SK-N-SH (cell line): Measurements from ENCODE around the gene GRIP2. TPM values are rescaled to one million over a fixed set of nuclear protein-coding genes. Genes with fewer than 3 reads are reported as not detected.

Source experiments
- CTCF ChIA-PET: fragments of 300-600, 350-600 bp; formaldehyde crosslinking; extraction: SDS; loops from one replicate; lab custom pipeline; 2021; lab: Yijun Ruan, JAX
- POLR2A ChIA-PET: fragments of 350-600 bp; sonication (Branson Sonifier 250); formaldehyde crosslinking; extraction: SDS; loops from one replicate; lab custom pipeline; 2020; ENCODE audit warnings: antibody characterized with exemption, inconsistent platforms; lab: Yijun Ruan, JAX
- DNase-seq: peaks from one replicate; pipeline ENCODE4 v3.0.0; 2012
- H2AFZ ChIP-seq: fragments of 200-600 bp; sonication (generic); 2 replicates; pipeline ENCODE4 v1.8.1; 2016; ENCODE audit warnings: antibody characterized with exemption, mild to moderate bottlenecking, low read depth
- H3F3A ChIP-seq: fragments of 200-600 bp; sonication (generic); replicated peaks from 2 replicates; pipeline ENCODE3; 2016; ENCODE audit warnings: antibody characterized with exemption, mild to moderate bottlenecking; ENCODE audit not compliant: insufficient read depth
- H3K27ac ChIP-seq, 2 experiments: fragments of 200-500 bp in 1 of 2; fragments of 200-600 bp in 1 of 2; sonication (Bioruptor generic) in 1 of 2; sonication (generic), shearing (Covaris generic) in 1 of 2; 2 replicates each; pipeline versions ENCODE4 v1.5.1 to v1.6.1; 2014 to 2016; ENCODE audit warnings: low read depth in 2 of 2, inconsistent platforms in 1 of 2, low read length in 1 of 2, mild to moderate bottlenecking in 1 of 2, mixed read lengths in 1 of 2
- H3K27me3 ChIP-seq: fragments of 200-600 bp; sonication (generic), shearing (Covaris generic); 2 replicates; pipeline ENCODE4 v1.6.1; 2016; ENCODE audit warnings: mixed run types; ENCODE audit not compliant: insufficient read depth
- H3K36me3 ChIP-seq, 2 experiments: fragments of 200-500 bp in 1 of 2; fragments of 200-600 bp in 1 of 2; sonication (Bioruptor generic) in 1 of 2; sonication (generic) in 1 of 2; replicated peaks in 1 of 2; 2 replicates each; pipeline versions ENCODE3 to v1.5.1; 2014 to 2016; ENCODE audit warnings: low read length in 1 of 2, mild to moderate bottlenecking in 1 of 2; ENCODE audit not compliant: insufficient read depth in 2 of 2, control insufficient read depth in 1 of 2
- H3K4me1 ChIP-seq, 2 experiments: fragments of 200-500 bp in 1 of 2; fragments of 200-600 bp in 1 of 2; sonication (Bioruptor generic) in 1 of 2; sonication (generic), shearing (Covaris generic) in 1 of 2; 2 replicates each; pipeline versions ENCODE4 v1.5.1 to v1.6.1; 2014 to 2016; ENCODE audit warnings: low read depth in 1 of 2, low read length in 1 of 2, mixed run types in 1 of 2; ENCODE audit not compliant: insufficient read depth in 2 of 2, control insufficient read depth in 1 of 2
- H3K4me2 ChIP-seq: fragments of 200-600 bp; sonication (generic), shearing (Covaris generic); 2 replicates; pipeline ENCODE4 v1.6.1; 2017; ENCODE audit warnings: mixed run types
- H3K4me3 ChIP-seq, 2 experiments: fragments of 200-500 bp in 1 of 2; fragments of 200-600 bp in 1 of 2; sonication (Bioruptor generic) in 1 of 2; sonication (generic), shearing (Covaris generic) in 1 of 2; 2 replicates each; pipeline versions ENCODE4 v1.5.1 to v1.8.1; 2014 to 2016; ENCODE audit warnings: low read depth in 2 of 2, inconsistent platforms in 1 of 2, low read length in 1 of 2, mild to moderate bottlenecking in 1 of 2, mixed read lengths in 1 of 2, moderate library complexity in 1 of 2
- H3K79me2 ChIP-seq: fragments of 200-600 bp; sonication (generic); 2 replicates; pipeline ENCODE4 v1.8.1; 2017; ENCODE audit warnings: mild to moderate bottlenecking; ENCODE audit not compliant: insufficient read depth
- H3K9ac ChIP-seq: fragments of 200-600 bp; sonication (generic); 2 replicates; pipeline ENCODE4 v1.6.1; 2017; ENCODE audit warnings: mixed run types
- H3K9me2 ChIP-seq: fragments of 200-600 bp; sonication (generic); 2 replicates; pipeline ENCODE4 v1.6.1; 2017; ENCODE audit warnings: mixed run types
- H3K9me3 ChIP-seq: fragments of 200-600 bp; sonication (generic); 2 replicates; pipeline ENCODE4 v1.6.1; 2017; ENCODE audit warnings: mixed run types, mild to moderate bottlenecking, moderate library complexity
- H4K20me1 ChIP-seq: fragments of 200-600 bp; sonication (generic); 2 replicates; pipeline ENCODE4 v1.6.1; 2017; ENCODE audit warnings: mild to moderate bottlenecking, mixed run types; ENCODE audit not compliant: insufficient read depth
- CHD2 ChIP-seq: fragments of 150-350 bp; IDR thresholded peaks from 2 replicates; pipeline ENCODE4 v1.6.1; 2018; ENCODE audit warnings: low read length; ENCODE audit not compliant: partially characterized antibody
- ELF1 ChIP-seq: IDR thresholded peaks from 2 replicates; pipeline ENCODE4 v1.4.0; 2012
- EP300 ChIP-seq, 2 experiments: IDR thresholded peaks; 2 replicates each; pipeline versions ENCODE4 v1.4.0 to v1.6.1; 2012; ENCODE audit warnings: borderline replicate concordance in 1 of 2, low read depth in 1 of 2, low read length in 1 of 2
- FOXJ3 ChIP-seq: sonication (generic); formaldehyde crosslinking; IDR thresholded peaks from 2 replicates; pipeline ENCODE4 v1.5.1; 2020; ENCODE audit warnings: mild to moderate bottlenecking, missing genetic modification reagents
- PBX3 ChIP-seq: IDR thresholded peaks from 2 replicates; pipeline ENCODE4; 2012
- RAD21 ChIP-seq: IDR thresholded peaks from 2 replicates; pipeline ENCODE4 v1.6.1; 2012; ENCODE audit warnings: mild to moderate bottlenecking, low read length
- REST ChIP-seq: IDR thresholded peaks from 2 replicates; pipeline ENCODE4 v1.6.1; 2012; ENCODE audit warnings: mild to moderate bottlenecking, low read depth, low read length, moderate library complexity
- TCF12 ChIP-seq: IDR thresholded peaks from 2 replicates; pipeline ENCODE4 v1.4.0; 2012
- TEAD4 ChIP-seq: IDR thresholded peaks from 2 replicates; pipeline ENCODE4 v1.4.0; 2012; ENCODE audit warnings: mild to moderate bottlenecking, borderline replicate concordance; ENCODE audit not compliant: insufficient read depth
- YY1 ChIP-seq: IDR thresholded peaks from 2 replicates; pipeline ENCODE4 v1.4.0; 2012; ENCODE audit warnings: low read depth, mild to moderate bottlenecking
- WGBS: methylation state at CpG from one replicate; pipeline ENCODE4 v1.1.6; 2017; ENCODE audit warnings: low lambda C conversion rate; 5-methylcytosine and 5-hydroxymethylcytosine counted together
- polyA plus RNA-seq, 3 experiments: library from polyadenylated mRNA; depleted of rRNA; stranded (reverse); fragments of >200 nt; gene quantifications; 2 replicates each; pipeline ENCODE4 v1.2.3, GENCODE V29; 2012

Gene GRIP2
- polyA plus RNA-seq, 1 of the 3 experiments (the other 2 are of a cell fraction) = 0.15 TPM

- TF ChIP-seq PBX3 (no peak), FOXJ3 (no peak)
- no peaks in the 10 kb centered on the region for H3K36me3 ChIP-seq
- no peak overlapping the region for H2AFZ ChIP-seq
- H3K27me3 ChIP-seq = no peaks in the 10 kb centered on the region; the same call in 1 of the 2 replicates
- peaks cover 13% of the 10 kb centered on the region; the same call in 1 of the 2 replicates for H3K9me3 ChIP-seq
- H3F3A ChIP-seq = no peaks in the 10 kb centered on the region
- no peaks in the 10 kb centered on the region for H3K9me2 ChIP-seq
- no peak overlapping the region for H3K4me2 ChIP-seq
- no peak for DNase-seq
- no peaks in the 10 kb centered on the region for H4K20me1 ChIP-seq
- ChIA-PET POLR2A (no interaction called here), CTCF (no interaction called here)
- no peak overlapping the region for H3K4me3 ChIP-seq
- H3K79me2 ChIP-seq = no peaks in the 10 kb centered on the region
- no peak overlapping the region for H3K9ac ChIP-seq
- no peak overlapping the region for H3K27ac ChIP-seq
- H3K4me1 ChIP-seq = no peaks in the 10 kb centered on the region
Measured at GRCh38 chr3:14502472-14502871, 37.7 kb downstream of the GRIP2 start.

GRCh38 chr3:14497321-14497720 lies 42.8 kb downstream of the GRIP2 start:
- ChIA-PET POLR2A (no interaction called here), CTCF (interaction anchor here (1.2 to 1.6 kb wide), 2 partner anchors 11 to 51 kb away, joined by 3 to 8 read pairs; no protein-coding TSS in a partner anchor)
- Histone ChIP-seq H3K9ac (no peak overlapping the region), H3K4me1 (no peaks in the 10 kb centered on the region), H3F3A (no peaks in the 10 kb centered on the region), H3K4me3 (no peak overlapping the region), H3K9me2 (no peaks in the 10 kb centered on the region), H4K20me1 (no peaks in the 10 kb centered on the region), H3K79me2 (no peaks in the 10 kb centered on the region), H3K4me2 (no peak overlapping the region), H3K27me3 (no peaks in the 10 kb centered on the region; the same call in 1 of the 2 replicates), H3K27ac (no peak overlapping the region), H3K9me3 (peaks cover 9% of the 10 kb centered on the region; the same call in 1 of the 2 replicates), H2AFZ (no peak overlapping the region), H3K36me3 (no peaks in the 10 kb centered on the region)
- DNase-seq = no peak
- no peak for TF ChIP-seq EP300 (IDR thresholded peaks at IDR 0.05; ENCODE audit: borderline replicate concordance in 1 of 2, low read depth in 1 of 2, low read length in 1 of 2)
- no peak for TF ChIP-seq REST
- TF ChIP-seq TCF12 = no peak
- no peak for TF ChIP-seq YY1
- TF ChIP-seq TEAD4 = no peak
- TF ChIP-seq FOXJ3 = no peak
- no peak for TF ChIP-seq RAD21
- TF ChIP-seq ELF1 = no peak
- TF ChIP-seq CHD2 = no peak
- 68% methylated on average over 10 of the region's 10 CpGs for WGBS
